Parathyroid adenoma (tissue), 2 donors: ENCODE results near the gene AP3M1.
A peak's percentile ranks its signal among the peaks of the same experiment; 100 is the strongest.

ENCODE experiments used
- H2AFZ ChIP-seq: fragments of 300-600 bp; sonication (generic); one replicate; pipeline ENCODE4 v1.7.0; 2017; ENCODE audit warnings: antibody characterized with exemption, mild to moderate bottlenecking
- H3K27ac ChIP-seq: fragments of 300-600 bp; sonication (generic); one replicate; pipeline ENCODE4 v1.7.0; 2017
- H3K27me3 ChIP-seq: fragments of 300-600 bp; sonication (generic); one replicate; pipeline ENCODE4 v1.7.0; 2017; ENCODE audit warnings: low read length; ENCODE audit not compliant: control insufficient read depth, insufficient read depth
- H3K36me3 ChIP-seq: fragments of 300-600 bp; sonication (generic); one replicate; pipeline ENCODE4 v1.7.0; 2017; ENCODE audit warnings: low read length; ENCODE audit not compliant: control insufficient read depth, insufficient read depth
- H3K4me1 ChIP-seq: fragments of 300-600 bp; sonication (generic); one replicate; pipeline ENCODE4 v1.7.0; 2017; ENCODE audit warnings: control low read depth
- H3K4me2 ChIP-seq: fragments of 300-600 bp; sonication (generic); one replicate; pipeline ENCODE4 v1.7.0; 2017; ENCODE audit warnings: low read length
- H3K4me3 ChIP-seq: fragments of 300-600 bp; sonication (generic); one replicate; pipeline ENCODE4 v1.7.0; 2017; ENCODE audit warnings: low read depth, low read length
- H3K79me2 ChIP-seq: fragments of 300-600 bp; sonication (generic); one replicate; pipeline ENCODE4 v1.7.0; 2017; ENCODE audit warnings: control low read depth
- H3K9ac ChIP-seq: fragments of 300-600 bp; sonication (generic); one replicate; pipeline ENCODE4 v1.7.0; 2017; ENCODE audit warnings: mild to moderate bottlenecking
- H3K9me3 ChIP-seq: fragments of 300-600 bp; sonication (generic); one replicate; pipeline ENCODE4 v1.7.0; 2017; ENCODE audit warnings: low read length; ENCODE audit not compliant: control insufficient read depth
- CTCF ChIP-seq: fragments of 300-600 bp; sonication (generic); IDR thresholded peaks from one replicate; pipeline ENCODE4 v1.7.0; 2017; ENCODE audit warnings: antibody characterized with exemption, mild to moderate bottlenecking
- donor health status: primary hyperparathyroidism.

The AP3M1 gene

GRCh38 chr10:74109452-74109851 is 41.2 kb downstream of the AP3M1 start:
- Histone ChIP-seq H3K4me1 (peaks cover 17% of the 10 kb centered on the region), H3K9me3 (no peaks in the 10 kb centered on the region), H3K79me2 (no peaks in the 10 kb centered on the region), H2AFZ (no peak overlapping the region), H3K27ac (peak overlapping the region; percentile 48), H3K27me3 (no peaks in the 10 kb centered on the region), H3K4me3 (no peak overlapping the region), H3K36me3 (no peaks in the 10 kb centered on the region), H3K4me2 (peak overlapping the region; percentile 11), H3K9ac (no peak overlapping the region)
- no peak for TF ChIP-seq CTCF

GRCh38 chr10:74107391-74107790 is 43.2 kb downstream of the AP3M1 start:
- H3K27ac ChIP-seq, result no peak overlapping the region
- no peak overlapping the region for H3K9ac ChIP-seq
- peaks cover 17% of the 10 kb centered on the region for H3K4me1 ChIP-seq
- no peak for TF ChIP-seq CTCF
- no peak overlapping the region for H2AFZ ChIP-seq
- no peak overlapping the region for H3K4me3 ChIP-seq
- no peaks in the 10 kb centered on the region for H3K36me3 ChIP-seq
- no peaks in the 10 kb centered on the region for H3K9me3 ChIP-seq
- H3K79me2 ChIP-seq, result no peaks in the 10 kb centered on the region
- H3K4me2 ChIP-seq, result no peak overlapping the region
- H3K27me3 ChIP-seq, result no peaks in the 10 kb centered on the region

- Histone ChIP-seq H3K4me2 (no peak overlapping the region), H3K27ac (no peak overlapping the region), H3K27me3 (no peaks in the 10 kb centered on the region), H3K36me3 (no peaks in the 10 kb centered on the region), H2AFZ (no peak overlapping the region), H3K9ac (no peak overlapping the region), H3K9me3 (no peaks in the 10 kb centered on the region), H3K4me3 (no peak overlapping the region), H3K4me1 (peaks cover 13% of the 10 kb centered on the region), H3K79me2 (no peaks in the 10 kb centered on the region)
- no peak for TF ChIP-seq CTCF
These were observed 45.6 kb downstream of the AP3M1 start for GRCh38 chr10:74104996-74105395.

- peaks cover 8% of the 10 kb centered on the region for H3K4me1 ChIP-seq
These were observed 46.1 kb downstream of the AP3M1 start for GRCh38 chr10:74104480-74104879.

More at GRCh38 chr10:74104480-74104879, 46.1 kb downstream of the AP3M1 start:
- Histone ChIP-seq H3K9me3 (no peaks in the 10 kb centered on the region), H3K4me3 (no peak overlapping the region), H3K27ac (no peak overlapping the region), H3K4me2 (no peak overlapping the region), H3K27me3 (no peaks in the 10 kb centered on the region), H3K79me2 (no peaks in the 10 kb centered on the region), H3K36me3 (no peaks in the 10 kb centered on the region), H2AFZ (no peak overlapping the region), H3K9ac (no peak overlapping the region)
- no peak for TF ChIP-seq CTCF
